GM12801 (cell line): ENCODE measurements around the gene DAPK2.

Experiments
- TF ChIP-seq, protein P1 (sequence below): IDR thresholded peaks from one replicate; pipeline ENCODE4 v1.5.1; 2011; ENCODE audit warnings: control low read depth; ENCODE audit not compliant: insufficient read length; ENCODE audit errors: extremely low read depth

Gene DAPK2

DNA sequence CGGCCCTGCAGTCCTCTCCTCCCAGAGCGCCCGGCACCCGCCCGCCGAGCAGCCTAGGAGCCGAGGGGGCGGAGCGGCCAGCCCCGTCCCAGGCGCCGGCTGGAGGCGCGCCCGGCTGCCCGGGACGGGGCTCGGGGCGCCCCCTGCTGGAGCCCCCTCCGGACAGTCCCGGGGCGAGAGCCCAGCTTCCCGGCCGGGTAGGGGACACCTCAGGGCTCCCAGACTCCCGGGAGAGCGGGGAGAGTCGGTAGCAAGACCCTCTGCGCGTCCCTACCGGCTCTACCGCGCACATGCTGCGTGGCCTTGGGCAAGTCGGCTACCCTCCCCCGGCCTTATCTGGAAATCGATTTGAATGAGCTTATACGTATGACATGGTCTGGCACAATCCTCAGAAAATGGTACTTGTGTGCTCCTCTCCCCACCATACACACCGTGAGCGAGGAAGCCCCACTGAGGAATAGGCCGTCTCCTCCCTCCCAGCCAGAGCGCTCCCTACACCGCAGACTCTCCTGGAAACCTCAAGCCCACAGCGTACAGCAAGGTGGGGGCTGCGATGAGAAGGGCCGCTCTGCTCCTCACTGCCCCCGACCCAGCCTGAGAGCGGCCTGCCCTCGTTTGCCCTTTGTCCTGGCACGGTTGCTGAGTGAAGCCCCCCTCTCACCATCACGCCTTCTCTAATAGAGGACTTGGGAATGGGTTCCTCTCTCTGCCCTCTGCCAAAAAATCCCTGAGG lies at the start of gene DAPK2:
Gene DAPK2, minus strand, starts transcription at position 65 of the 733 bp plus-strand sequence. CDS start 6,224 bp downstream, outside the sequence.
- TF ChIP-seq, protein P1, sequence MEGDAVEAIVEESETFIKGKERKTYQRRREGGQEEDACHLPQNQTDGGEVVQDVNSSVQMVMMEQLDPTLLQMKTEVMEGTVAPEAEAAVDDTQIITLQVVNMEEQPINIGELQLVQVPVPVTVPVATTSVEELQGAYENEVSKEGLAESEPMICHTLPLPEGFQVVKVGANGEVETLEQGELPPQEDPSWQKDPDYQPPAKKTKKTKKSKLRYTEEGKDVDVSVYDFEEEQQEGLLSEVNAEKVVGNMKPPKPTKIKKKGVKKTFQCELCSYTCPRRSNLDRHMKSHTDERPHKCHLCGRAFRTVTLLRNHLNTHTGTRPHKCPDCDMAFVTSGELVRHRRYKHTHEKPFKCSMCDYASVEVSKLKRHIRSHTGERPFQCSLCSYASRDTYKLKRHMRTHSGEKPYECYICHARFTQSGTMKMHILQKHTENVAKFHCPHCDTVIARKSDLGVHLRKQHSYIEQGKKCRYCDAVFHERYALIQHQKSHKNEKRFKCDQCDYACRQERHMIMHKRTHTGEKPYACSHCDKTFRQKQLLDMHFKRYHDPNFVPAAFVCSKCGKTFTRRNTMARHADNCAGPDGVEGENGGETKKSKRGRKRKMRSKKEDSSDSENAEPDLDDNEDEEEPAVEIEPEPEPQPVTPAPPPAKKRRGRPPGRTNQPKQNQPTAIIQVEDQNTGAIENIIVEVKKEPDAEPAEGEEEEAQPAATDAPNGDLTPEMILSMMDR, result no peak

DNA sequence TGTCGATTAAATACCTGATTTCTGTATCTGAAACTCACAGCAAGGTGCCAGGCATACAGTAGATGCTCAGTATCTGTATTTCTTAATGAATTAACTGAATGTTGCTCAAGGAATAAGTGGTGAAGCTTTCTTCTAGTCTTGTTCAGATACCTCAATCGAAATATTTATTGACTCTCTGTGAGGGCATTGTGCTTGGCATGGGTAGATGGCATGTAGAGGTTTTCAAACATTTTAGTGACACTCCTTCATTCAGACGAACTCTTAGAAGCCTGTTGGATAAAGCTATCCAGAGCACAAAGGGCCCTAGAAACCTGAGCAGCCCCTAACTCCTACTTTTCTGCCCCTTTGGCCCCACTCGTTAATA lies 49.1 kb upstream of the DAPK2 start:
- TF ChIP-seq, protein P1, result no peak

DNA sequence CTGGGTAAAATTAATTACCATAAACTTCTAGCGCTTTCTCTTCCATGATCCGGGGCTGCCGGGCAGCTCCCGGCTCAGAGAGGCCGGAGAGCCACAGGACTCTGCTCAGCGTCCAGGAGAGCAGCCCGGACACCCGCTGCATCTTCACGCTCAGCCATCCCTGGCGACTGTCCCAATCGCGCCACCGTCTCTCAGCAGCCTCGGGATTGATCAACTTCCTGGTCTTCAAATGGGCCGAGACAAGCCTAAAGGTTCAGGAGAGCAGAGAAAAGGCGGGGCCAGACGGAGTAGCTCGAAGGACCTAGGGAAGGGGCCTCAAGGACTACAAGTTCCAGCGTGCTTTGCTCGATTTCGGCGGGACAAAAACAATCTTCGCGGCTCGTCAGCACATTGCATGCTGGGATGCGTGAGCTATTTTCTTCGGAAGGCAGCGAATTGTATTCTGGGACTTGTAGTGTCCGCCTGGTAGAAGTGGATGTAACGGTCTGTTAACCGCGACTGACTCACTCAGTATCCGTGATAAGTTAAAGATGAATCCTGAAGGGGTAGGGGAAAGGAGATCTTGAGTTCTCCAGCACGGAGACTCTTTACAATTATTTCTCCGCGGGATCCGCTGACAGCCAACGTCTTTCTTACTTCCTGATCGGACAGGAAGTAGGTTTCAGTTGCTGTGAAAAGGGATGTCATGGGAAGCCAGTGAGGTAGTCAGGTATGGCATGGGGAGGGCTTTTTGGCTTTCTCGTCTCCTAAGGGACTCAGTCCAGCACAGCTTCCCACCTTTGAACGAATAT lies 47.5 kb upstream of the DAPK2 start, which contains the start of gene CIAO2A:
Gene CIAO2A, minus strand, starts transcription at position 212 of the 791 bp plus-strand sequence. Its CDS starts 70 bp downstream, at position 142.
- TF ChIP-seq, protein P1, result no peak

DNA sequence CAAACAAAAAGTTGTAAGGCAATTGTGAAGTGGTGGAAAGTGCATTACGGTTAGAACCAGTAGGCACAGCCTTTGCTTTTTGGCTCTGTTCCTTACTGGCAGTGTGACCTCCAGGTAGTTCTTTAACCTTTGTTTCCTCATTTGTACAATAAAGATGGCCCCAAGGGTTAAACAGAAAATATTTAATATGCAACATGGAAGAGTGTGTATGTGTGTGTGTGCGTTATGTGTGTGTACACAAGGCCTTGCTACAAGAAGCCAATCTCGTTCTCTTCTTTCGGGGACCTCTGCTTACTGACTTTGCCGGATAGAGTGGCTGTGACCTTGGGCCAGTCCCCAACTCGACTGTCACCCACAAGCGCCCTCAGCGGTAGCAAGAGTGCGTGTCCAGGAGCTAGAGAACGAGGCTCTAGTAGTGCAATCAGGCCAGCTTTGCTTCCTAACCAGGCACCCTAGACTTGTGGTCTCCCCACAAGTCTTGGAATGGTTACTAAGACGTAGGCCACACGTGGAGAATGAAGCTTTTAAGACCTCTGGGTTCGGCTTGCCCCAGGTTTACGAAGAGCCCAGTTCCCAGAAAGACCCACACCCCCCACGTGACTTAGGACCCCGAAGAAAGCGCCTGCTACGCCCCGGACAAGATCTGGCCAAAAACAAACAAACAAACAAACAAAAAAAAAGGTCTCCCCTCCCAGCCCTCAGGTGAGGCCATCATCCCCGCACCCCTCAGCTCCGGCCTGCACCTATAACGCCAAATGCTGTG lies 46.8 kb upstream of the DAPK2 start:
- TF ChIP-seq, protein P1, result no peak

DNA sequence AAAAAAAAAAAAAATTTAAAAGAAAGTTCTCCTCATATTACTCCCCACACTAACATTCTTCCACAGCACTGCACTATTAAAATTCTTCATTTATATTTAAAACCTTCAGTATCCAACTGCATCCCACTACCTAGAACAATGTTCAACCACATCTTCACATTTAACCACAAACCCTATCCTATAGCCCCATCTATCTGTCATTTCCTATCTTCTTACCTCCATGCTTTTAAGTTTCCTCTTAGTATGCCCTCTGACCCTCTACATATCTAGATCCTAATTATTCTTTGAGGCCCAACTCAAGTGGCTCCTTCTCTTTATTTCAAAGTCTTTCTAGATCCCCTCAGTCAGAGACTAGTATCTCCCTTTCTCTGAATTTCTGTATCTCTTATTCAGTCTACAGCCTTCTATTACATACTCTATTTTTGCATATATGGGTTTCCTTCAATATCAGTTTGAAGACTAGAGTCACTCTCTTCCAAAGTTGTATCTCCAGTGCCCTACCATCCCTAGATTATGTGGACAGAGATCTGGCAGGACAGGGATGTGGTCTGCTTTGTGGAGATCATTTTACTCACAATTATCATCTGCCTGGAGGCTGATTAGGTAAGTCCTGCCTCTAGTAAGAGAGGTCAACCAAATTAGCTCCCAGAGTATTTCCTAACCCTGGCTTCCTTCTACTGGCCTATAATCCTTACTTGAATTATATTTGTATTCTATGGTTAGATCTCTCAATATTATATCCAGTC lies 46.0 kb upstream of the DAPK2 start:
- TF ChIP-seq, protein P1, result no peak

DNA sequence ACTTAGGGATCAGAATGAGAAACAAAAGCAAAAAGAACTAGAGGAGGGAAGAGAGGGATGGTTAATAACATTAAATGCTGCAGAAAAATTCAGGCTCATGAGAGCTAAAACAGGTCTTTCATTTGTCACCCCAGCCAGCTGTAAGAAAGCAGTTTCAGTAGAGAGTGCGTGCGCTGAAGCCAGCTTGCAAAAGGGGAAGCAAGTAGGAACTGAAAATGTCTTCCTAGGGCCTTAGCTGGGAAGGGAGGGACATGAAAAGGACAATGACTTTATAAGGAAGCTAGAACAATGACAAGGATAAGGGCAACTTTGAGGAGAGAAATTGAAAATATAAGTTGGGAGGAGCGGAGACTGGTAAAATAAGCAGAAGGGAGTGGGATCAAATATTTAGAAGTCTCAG lies 44.2 kb upstream of the DAPK2 start:
- TF ChIP-seq, protein P1, result no peak
